ENCODE results near the gene SHC2.
"Not testable (repeated sequence)": the region's sequence is repeated elsewhere in the genome, so short reads cannot be mapped to it uniquely, and the experiment has no call there.

DNA sequence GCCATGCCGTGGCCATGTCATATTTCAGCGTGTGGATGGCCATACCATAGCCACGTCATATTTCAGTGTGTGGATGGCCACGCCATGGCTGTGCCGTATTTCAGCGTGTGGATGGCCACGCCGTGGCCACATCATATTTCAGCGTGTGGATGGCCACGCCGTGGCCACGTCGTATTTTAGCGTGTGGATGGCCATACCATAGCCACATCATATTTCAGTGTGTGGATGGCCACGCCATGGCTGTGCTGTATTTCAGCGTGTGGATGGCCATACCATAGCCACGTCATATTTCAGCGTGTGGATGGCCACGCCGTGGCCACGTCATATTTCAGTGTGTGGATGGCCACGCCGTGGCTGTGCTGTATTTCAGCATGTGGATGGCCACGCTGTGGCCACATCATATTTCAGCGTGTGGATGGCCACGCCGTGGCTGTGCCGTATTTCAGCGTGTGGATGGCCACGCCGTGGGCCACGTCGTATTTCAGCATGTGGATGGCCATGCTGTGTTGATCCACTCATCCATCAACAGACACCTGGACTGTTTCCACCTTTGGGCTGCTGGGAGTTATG, 9.8 kb downstream of the SHC2 start:
- TF ChIP-seq EZH2 (IDR thresholded peaks at IDR 0.05; ENCODE audit: borderline replicate concordance, low read length), result not testable (repeated sequence)
- TF ChIP-seq, protein P1, sequence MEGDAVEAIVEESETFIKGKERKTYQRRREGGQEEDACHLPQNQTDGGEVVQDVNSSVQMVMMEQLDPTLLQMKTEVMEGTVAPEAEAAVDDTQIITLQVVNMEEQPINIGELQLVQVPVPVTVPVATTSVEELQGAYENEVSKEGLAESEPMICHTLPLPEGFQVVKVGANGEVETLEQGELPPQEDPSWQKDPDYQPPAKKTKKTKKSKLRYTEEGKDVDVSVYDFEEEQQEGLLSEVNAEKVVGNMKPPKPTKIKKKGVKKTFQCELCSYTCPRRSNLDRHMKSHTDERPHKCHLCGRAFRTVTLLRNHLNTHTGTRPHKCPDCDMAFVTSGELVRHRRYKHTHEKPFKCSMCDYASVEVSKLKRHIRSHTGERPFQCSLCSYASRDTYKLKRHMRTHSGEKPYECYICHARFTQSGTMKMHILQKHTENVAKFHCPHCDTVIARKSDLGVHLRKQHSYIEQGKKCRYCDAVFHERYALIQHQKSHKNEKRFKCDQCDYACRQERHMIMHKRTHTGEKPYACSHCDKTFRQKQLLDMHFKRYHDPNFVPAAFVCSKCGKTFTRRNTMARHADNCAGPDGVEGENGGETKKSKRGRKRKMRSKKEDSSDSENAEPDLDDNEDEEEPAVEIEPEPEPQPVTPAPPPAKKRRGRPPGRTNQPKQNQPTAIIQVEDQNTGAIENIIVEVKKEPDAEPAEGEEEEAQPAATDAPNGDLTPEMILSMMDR (IDR thresholded peaks at IDR 0.05; ENCODE audit: low read length), result not testable (repeated sequence)
